ENCODE data around the gene WDR86.

The WDR86 gene

DNA sequence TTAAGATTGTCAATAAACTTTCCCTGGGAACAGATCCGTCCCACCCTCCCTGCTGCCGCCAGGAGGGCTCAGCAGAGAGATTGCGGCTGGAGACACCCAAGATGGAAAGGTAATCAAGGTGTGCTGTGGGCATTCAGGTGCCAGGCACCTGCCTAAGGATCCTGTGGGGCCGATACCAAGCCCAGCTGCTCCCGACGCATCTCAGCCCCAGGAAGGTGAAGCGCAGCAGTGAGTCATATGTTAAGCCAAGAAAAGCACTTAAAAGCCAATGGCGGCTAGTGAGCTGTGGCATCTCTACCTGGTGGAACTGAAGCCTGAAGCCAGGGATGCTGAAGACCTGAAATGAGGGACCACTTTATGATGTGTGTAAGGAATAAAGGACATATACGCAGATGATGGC, 6.1 kb downstream of the WDR86 start:
- TF ChIP-seq, protein P1, sequence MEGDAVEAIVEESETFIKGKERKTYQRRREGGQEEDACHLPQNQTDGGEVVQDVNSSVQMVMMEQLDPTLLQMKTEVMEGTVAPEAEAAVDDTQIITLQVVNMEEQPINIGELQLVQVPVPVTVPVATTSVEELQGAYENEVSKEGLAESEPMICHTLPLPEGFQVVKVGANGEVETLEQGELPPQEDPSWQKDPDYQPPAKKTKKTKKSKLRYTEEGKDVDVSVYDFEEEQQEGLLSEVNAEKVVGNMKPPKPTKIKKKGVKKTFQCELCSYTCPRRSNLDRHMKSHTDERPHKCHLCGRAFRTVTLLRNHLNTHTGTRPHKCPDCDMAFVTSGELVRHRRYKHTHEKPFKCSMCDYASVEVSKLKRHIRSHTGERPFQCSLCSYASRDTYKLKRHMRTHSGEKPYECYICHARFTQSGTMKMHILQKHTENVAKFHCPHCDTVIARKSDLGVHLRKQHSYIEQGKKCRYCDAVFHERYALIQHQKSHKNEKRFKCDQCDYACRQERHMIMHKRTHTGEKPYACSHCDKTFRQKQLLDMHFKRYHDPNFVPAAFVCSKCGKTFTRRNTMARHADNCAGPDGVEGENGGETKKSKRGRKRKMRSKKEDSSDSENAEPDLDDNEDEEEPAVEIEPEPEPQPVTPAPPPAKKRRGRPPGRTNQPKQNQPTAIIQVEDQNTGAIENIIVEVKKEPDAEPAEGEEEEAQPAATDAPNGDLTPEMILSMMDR (IDR thresholded peaks at IDR 0.05; ENCODE audit: low read depth, low read length) = no peak
- no peaks in the 10 kb centered on the region for H3K36me3 ChIP-seq
- H3K9me3 ChIP-seq = no peaks in the 10 kb centered on the region; the same call in 1 of the 2 replicates
- H3K4me3 ChIP-seq (ENCODE audit: low read depth, low read length) = no peak overlapping the region
- no peaks in the 10 kb centered on the region for H3K4me1 ChIP-seq
- DNase-seq = no peak
- H3K27me3 ChIP-seq = peaks cover 6% of the 10 kb centered on the region

DNA sequence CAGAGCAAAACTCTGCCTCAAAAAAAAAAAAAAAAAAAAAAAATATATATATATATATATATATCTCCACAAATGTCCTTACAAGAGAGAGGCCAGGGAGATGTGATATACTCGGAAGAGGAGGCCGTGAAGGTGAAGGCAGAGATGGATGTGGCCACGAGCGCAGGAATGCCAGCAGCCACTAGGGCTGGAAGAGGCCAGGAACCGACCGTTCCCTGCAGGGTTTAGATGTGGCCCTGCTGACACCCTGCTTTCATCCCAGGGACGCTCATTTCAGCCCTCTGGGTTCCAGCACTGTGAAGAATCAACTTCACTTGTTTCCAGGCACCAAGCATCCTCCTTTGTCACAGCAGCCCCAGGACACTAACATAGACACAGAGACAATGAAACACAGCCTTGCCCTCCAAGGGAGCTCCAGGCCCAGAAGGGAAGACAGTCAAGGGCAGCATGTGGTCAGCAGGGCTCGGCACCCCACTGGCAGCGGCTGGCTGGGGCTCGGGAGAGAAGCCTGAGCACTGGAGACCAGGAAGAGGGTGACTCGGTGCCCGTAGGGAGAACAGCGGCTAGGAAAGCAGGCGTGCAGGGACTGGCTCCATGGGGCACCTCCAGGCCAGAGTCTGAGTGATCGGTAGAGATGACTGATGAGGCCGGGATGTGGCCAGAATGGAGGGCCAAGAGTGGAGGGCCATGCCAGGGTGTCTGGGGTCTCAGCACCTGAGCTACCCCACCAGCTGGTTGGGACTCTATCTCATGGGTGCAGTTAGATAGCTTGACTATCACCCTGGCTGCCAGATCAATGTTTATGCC, 7.6 kb downstream of the WDR86 start:
- Histone ChIP-seq H3K4me3 (ENCODE audit: low read depth, low read length) (no peak overlapping the region), H3K27me3 (no peaks in the 10 kb centered on the region), H3K4me1 (no peaks in the 10 kb centered on the region), H3K36me3 (no peaks in the 10 kb centered on the region), H3K9me3 (no peaks in the 10 kb centered on the region; the same call in 1 of the 2 replicates)
- DNase-seq = no peak
- TF ChIP-seq, protein P1 (IDR thresholded peaks at IDR 0.05; ENCODE audit: low read depth, low read length) = no peak

DNA sequence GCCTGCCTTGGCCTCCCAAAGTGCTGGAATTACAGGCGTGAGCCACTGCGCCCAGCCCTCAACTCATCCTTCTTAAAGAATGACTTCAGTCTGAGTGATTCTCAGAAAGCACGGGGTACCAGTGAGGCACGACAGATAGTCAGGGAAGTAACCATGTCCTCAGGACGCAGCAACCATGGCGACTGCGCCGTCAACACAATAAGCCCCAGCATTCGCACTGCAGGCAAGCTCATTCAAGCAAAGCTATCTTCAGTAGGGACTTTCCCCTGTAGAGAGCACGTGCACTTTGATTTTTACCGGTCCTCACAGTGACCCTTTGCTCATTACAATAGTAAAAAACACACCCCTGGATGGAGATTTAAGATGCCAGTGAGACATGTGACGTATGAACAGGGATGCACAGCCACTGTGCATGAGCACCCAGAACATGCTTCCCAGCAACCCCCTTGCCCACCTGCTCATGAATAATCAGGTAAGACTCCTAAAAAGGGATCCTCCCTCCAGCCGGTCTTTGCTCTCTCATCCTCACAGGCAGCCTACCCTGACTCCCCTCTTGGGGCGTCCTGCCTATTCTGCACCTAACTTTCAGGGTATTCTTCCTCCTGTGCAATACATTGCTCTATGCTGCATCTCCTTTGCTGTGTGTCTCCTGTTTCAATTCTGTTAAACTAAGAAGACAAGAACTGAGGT, 9.1 kb downstream of the WDR86 start:
- no peak for DNase-seq
- Histone ChIP-seq H3K27me3 (no peaks in the 10 kb centered on the region), H3K9me3 (no peaks in the 10 kb centered on the region; the same call in 1 of the 2 replicates), H3K4me3 (ENCODE audit: low read depth, low read length) (no peak overlapping the region), H3K4me1 (no peaks in the 10 kb centered on the region), H3K36me3 (no peaks in the 10 kb centered on the region)
- TF ChIP-seq, protein P1 (IDR thresholded peaks at IDR 0.05; ENCODE audit: low read depth, low read length) = no peak

DNA sequence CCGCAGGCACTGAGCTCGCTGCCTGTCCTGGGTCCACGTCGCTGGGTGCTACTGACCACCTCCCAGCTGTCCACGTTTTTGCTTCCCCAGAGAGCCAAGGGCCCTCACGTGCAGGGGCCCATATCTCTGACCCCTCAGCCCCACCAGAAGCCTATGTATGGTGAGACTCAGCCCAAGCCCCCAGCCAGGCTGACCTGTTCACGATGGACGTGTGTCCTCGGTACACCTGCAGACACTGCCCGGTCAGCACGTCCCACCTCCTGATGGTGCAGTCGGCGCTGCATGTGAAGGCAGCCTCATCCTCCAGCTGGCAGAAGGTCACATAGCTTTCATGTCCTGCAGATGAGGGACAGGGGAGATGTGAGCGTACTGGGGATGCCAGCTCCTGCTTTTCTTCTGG, 9.9 kb downstream of the WDR86 start:
- Histone ChIP-seq H3K4me1 (no peaks in the 10 kb centered on the region), H3K27me3 (no peaks in the 10 kb centered on the region), H3K9me3 (no peaks in the 10 kb centered on the region; the same call in 1 of the 2 replicates), H3K4me3 (ENCODE audit: low read depth, low read length) (no peak overlapping the region), H3K36me3 (no peaks in the 10 kb centered on the region)
- TF ChIP-seq, protein P1 (IDR thresholded peaks at IDR 0.05; ENCODE audit: low read depth, low read length) = no peak
- no peak for DNase-seq

DNA sequence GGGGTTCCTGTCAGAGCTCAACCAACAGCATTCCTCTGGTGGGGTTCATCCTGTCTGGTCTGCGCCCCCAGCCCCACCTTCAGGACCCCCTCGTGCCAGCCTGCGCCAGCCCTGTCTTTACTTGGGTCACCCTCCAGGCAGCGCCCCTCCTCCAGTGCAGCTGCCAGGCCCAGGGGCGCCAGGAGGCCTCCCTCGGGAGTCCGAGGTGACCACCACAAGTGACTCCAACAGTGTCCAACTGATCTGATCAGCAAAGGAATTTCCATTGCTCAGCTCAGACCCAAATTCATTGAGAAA, 10.6 kb downstream of the WDR86 start:
- TF ChIP-seq, protein P1 (IDR thresholded peaks at IDR 0.05; ENCODE audit: low read depth, low read length) = no peak
- no peaks in the 10 kb centered on the region for H3K36me3 ChIP-seq
- H3K9me3 ChIP-seq = no peaks in the 10 kb centered on the region; the same call in 1 of the 2 replicates
- no peaks in the 10 kb centered on the region for H3K27me3 ChIP-seq
- no peak overlapping the region for H3K4me3 ChIP-seq (ENCODE audit: low read depth, low read length)
- no peaks in the 10 kb centered on the region for H3K4me1 ChIP-seq
- no peak for DNase-seq

Measured in BE2C (cell line).